NCI-H774 (cell line): Measurements from ENCODE around the gene WDR38.

Experiments used
- DNase-seq: peaks from one replicate; lab custom pipeline; 2025; lab: John Stamatoyannopoulos, UW

WDR38 gene

DNA sequence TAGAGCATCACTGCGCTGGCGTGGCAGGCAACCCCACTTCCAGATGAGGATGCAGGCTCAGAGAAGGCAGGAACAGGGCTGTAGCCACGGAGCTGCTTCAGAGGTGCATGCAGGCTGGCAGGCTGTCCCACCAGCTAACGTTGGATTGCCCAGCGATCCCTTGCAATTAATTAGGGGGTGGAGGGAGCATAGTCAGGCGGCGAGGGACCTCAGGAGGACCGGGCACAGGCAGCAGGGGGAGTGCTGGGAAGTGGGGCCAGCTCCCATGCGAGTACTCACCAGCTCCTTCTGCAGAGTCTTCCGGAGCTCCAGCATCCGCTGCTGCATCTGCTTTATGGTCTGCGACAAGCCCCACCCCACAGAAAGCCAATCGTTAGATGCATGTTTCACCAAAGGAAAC, 29.0 kb downstream of the WDR38 start:
- DNase-seq: no peak

GRCh38 chr9:124884376-124884775, 31.1 kb downstream of the WDR38 start:
- DNase-seq: no peak

DNA sequence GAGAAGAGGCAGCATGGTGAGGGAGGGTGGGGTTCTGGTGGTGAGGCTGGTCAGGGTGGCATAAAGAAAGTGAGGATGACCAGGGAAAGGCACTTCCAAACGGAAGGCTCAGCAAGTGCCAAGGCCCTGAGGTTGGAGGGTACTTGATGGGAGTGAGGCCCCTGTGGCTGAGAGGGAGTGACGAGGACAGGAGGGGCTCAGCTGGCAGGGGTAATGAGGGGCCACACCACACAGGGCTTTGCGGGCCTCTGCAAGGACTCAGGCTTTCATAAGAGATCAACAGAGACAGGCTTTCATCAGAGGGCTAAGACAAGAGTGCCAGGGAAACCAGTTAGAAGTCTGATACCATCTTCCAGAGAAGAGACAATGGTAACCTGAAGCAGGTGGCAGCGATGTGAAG, 32.3 kb downstream of the WDR38 start:
- DNase-seq: no peak

DNA sequence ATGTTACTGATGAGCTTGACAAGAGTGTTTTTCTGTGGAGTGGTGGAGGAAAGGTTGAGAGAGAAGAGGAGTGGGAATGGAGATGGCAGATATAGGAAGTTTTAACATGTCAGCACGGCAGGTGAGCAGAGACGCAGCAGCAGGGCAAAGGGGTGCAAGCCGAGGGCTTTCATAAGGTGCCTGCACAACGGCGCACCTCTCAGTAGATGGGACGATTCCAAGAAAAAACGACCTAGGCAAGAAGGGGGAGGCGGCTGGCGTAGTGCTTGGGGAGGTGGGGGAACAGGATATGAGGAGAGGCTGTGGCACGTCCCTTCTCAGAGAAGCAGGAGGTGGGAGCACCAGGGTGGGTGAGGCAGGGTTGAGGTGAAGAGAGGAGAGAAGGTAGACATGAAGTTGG, 33.2 kb downstream of the WDR38 start:
- DNase-seq: no peak

DNA sequence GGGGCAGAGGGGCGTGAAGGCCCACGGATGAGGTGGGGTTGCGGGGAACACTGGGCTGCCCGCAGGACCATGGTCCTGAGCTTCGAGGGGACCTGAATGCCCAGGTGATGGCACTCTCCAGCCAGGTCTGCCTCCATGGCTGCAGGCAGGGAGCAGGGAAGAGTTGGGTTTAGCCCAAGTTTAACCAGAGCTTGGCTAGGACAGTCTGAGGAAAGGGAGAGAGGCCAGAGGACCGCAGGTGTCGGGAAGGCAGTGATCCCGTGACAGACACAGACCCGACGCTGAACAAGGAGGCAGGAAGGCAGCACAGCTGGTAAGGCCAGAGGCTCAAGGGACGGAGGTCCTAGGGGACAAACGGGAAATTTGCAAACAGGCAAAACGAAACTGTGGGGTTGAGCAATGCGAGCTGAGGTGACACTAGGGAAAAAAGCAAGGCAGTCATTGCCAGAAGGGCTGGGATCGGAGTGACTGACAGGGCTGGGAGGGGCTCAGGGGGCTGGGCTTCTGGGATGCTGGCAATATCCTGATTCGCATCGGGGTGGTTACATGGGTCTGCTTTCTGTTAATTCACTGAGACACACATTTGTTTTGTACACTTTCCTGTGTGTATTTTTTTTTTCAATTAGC, 33.7 kb downstream of the WDR38 start:
- DNase-seq: no peak

GRCh38 chr9:124887832-124888231, 34.6 kb downstream of the WDR38 start:
- DNase-seq: no peak

DNA sequence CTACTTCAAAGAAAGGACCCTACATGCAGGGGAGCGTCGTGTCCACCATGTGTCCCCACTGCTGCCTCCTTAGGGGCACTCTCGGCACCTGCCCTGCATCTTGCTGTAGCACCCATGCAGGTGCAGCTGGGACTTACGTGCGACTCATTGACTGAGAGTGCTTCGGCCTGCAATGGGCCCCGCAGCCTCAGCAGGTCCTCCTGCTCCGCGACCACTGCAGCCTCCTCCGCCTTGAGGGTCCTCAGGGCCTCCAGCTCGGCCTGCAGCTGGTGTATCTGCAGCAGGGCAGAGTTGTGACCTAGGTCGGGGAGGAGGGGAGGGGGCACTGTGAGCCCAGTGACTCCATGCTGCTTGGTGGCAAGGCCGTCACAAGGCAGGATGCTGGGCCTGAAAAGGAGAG, 35.7 kb downstream of the WDR38 start:
- DNase-seq: no peak

DNA sequence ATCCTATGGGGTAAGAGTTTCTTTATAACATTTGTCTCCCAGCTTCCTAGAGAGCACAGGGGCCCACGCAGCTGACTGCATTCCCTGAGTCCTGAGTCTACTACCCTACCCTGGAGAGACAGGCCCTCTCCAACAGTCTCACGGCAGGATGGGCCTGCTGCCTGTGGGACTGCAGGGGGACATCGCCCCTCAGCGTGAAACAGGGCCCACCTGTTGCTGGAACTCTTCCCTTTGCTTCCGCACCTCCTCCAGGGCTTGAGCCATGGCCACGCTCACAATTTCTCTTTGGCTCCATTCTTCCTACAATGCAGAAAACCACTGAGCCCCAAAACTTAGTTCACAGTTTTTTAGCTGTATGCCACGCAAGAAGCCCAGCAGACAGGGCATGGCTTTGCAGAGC, 36.9 kb downstream of the WDR38 start:
- no peak for DNase-seq

GRCh38 chr9:124894035-124894740, 40.9 kb downstream of the WDR38 start:
- DNase-seq: no peak

- DNase-seq: no peak
Observed at GRCh38 chr9:124894741-124895170, 41.5 kb downstream of the WDR38 start.

DNA sequence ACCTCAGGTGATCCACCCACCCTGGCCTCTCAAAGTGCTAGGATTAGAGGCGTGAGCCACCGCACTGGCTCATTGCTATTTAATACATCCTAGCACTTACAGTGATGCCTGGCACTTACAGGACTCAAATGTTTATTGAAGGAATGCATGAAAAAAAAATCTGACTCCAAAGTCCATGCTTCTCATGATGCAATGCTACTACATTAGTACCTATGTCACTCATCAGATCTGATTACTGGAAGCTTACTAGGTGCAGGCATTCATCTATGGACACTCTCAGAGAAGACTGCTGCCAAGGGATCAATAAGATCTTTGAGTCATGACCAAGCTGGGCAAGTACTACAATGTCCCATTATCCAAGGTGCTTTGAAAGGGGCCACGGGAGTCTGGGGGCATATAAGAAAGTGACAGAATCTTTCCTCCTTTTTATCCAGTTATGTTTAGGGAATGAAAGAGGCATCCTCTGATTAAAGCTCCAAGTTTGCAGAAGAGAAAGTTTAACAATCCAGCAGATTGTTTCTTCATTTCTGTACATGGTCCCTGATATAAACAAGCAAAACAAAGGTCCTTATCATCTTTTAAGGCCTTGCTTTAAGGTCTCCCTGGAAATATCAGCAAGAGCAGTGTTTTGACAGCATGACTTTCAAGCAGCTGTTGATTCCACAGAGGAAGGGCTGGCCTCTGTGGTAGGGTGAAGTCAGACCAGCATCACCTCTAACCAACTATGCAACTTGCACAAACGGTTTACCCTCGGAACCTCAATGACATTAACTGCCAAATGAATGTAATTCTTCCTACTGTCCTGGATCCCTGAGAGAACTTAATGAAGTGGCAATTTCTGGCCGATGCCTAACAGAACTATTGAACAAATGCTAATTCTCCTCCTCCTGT, 44.6 kb downstream of the WDR38 start:
- DNase-seq: no peak

DNA sequence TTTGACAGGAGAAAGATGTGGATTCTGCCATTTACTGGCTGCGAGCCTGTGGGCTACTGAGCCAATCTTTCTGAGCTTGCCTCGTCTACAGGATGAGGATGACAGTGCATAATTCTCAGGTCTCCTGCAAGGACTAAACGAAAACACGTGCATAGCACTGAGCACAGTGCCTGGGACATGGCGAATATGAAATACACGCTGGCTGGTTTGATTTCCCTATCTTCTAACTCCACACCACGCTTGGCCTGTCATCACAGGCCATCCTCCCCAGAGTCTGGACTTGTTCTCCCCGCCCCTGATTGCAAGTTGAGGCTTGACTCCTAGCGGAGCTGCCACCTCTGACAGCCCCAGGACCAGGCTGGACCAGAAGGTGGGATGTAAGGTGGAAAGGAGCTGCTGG, 46.6 kb downstream of the WDR38 start:
- no peak for DNase-seq

- no peak for DNase-seq
Observed at GRCh38 chr9:124906966-124907365, 53.7 kb downstream of the WDR38 start.
